Raji (cell line): ENCODE results near the gene TRAPPC14.

ENCODE experiments used
- POLR2A ChIP-seq: IDR thresholded peaks from 2 replicates; pipeline ENCODE4 v1.6.1; 2011; ENCODE audit warnings: low read depth, low read length, control low read depth; ENCODE audit not compliant: insufficient read depth

TRAPPC14 gene

GRCh38 chr7:100158229-100159098, at the start of gene TRAPPC14:
Gene TRAPPC14 (minus strand): TSS chr7:100158723. CDS start chr7:100158499, 224 bp downstream.
- peak; percentile 83 for TF ChIP-seq POLR2A

GRCh38 chr7:100204454-100204853, 45.9 kb upstream of the TRAPPC14 start:
- no peak for TF ChIP-seq POLR2A

- no peak for TF ChIP-seq POLR2A
These were observed 42.2 kb upstream of the TRAPPC14 start for GRCh38 chr7:100200693-100201092.

- TF ChIP-seq POLR2A, result no peak
These were observed 39.7 kb upstream of the TRAPPC14 start for GRCh38 chr7:100198266-100198665.

- no peak for TF ChIP-seq POLR2A
These were observed 36.7 kb upstream of the TRAPPC14 start for GRCh38 chr7:100195222-100195621.

- no peak for TF ChIP-seq POLR2A
These were observed 34.4 kb upstream of the TRAPPC14 start for GRCh38 chr7:100192969-100193368.

GRCh38 chr7:100191775-100192174, 33.3 kb upstream of the TRAPPC14 start:
- no peak; the same call in 1 of the 2 replicates for TF ChIP-seq POLR2A

- TF ChIP-seq POLR2A, result no peak
These were observed 31.7 kb upstream of the TRAPPC14 start for GRCh38 chr7:100190048-100190711.

- TF ChIP-seq POLR2A, result no peak
These were observed 30.5 kb upstream of the TRAPPC14 start for GRCh38 chr7:100189061-100189460.

- no peak for TF ChIP-seq POLR2A
These were observed 27.2 kb upstream of the TRAPPC14 start for GRCh38 chr7:100185726-100186125.

- peak; percentile 65 for TF ChIP-seq POLR2A
These were observed 18.8 kb upstream of the TRAPPC14 start, which contains the start of the genes GPC2 and STAG3 for GRCh38 chr7:100177045-100178001. Gene GPC2 (minus strand): TSS chr7:100177381. CDS start chr7:100177199, 182 bp downstream. Gene STAG3 (plus strand): TSS chr7:100177918. CDS start chr7:100180557, 2,639 bp downstream.

- no peak for TF ChIP-seq POLR2A
These were observed 17.8 kb upstream of the TRAPPC14 start for GRCh38 chr7:100176096-100177044.

- TF ChIP-seq POLR2A, result no peak
These were observed 16.9 kb upstream of the TRAPPC14 start for GRCh38 chr7:100175296-100175935.
